SHP77 (cell line): ENCODE measurements around the gene IGFALS.

ENCODE experiments used
- DNase-seq, 2 experiments: peaks; one replicate each; lab custom pipeline; 2025; lab: John Stamatoyannopoulos, UW

The IGFALS gene

GRCh38 chr16:1744338-1744840 is 49.1 kb downstream of the IGFALS start:
- no peak for DNase-seq

DNA sequence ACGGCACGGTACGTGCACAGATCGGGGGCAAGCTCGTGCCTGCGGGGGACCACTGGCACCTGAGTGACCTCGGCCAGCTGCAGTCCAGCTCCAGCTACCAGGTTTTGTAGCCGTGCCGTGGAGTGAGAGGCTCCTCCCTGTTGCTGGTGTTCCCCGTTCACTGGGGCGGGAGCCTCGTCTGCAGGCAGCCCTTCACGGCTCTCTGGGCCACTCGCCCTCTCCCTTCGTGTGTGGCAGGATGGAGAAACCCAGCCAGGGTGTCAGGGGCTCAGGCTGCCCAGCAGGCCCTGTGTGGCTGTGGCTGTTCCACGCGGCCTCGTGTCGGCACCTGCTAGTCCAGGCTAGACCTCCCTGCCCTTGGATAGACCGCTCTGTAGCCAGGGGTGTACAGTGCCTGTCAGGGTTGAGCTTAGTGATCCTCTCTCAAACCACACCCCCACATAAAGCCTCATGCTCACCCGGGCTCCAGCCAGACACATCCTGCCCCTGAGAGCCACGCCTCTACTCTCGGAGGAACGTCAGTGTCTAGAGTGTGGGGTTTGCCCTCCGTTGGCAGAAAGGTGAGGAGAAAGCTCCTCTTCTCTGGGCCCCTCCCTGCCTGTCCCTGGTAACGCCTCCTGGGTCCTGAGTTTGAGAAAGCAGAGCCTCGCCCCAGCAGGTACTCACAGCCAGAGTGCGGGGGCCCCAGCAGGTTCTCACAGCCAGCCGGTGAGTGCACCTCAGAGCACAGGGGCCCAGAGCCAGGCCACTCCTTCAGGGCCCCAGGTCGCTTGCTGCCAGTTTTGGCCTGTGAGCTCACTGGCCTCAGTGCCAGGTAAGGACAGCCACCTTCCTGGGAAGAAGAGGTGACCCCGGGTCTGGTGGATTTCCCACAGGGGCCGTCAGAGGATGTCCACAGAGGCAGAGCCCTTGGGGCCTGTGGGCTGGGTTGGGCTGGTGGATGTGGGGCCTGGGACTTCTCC is 49.8 kb downstream of the IGFALS start:
- DNase-seq, result no peak

- DNase-seq, result no peak
Measured at GRCh38 chr16:1741553-1742165, 51.8 kb downstream of the IGFALS start.

DNA sequence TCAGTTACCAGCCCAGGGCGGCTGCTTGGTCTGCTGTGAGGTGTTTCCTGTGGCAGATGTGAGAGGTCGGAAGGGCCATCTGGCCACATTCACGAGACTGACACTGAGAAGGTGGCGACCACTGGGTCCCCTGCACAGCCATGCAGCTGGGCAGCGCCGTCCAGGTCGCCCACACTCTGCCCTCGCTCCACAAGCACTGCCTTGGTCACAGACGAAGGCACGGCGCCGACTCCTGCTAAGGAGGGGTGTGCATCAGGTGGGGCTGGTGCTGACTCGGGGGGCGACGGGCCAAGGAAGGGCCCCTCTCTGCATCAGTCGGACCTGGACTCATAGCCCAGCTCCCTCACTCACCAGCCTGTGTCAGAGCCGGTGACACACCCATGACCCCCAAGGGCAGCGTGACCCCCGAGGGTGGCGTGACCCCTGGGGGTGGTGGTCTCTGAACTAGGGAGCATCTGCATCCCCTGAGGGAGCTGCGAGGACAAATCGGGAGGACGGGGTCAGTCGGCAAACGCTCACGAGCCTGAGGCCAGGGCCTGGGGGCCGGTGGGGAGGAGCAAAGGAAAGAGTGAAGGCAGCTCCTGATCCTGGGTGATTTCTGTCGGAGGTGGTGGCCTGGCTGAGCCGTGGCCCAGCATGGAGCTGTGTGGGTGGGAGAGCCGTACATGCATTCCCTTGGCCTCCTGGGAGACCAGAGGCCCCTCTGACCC is 52.6 kb downstream of the IGFALS start:
- no peak for DNase-seq
